Sigmoid colon (tissue), 7 donors: ENCODE results near the gene TBP. TPM values are rescaled to one million over a fixed set of nuclear protein-coding genes. Genes with fewer than 3 reads are reported as not detected.

Source experiments
- DNase-seq: peaks from one replicate; pipeline ENCODE4 v3.0.0-alpha.2; 2019
- H3K27ac ChIP-seq, 4 donors: fragments of 200-600 bp; sonication (generic); one replicate each; pipeline ENCODE4 v1.5.1; 2016 to 2019; ENCODE audit warnings: mild to moderate bottlenecking in 1 of 4
- H3K27me3 ChIP-seq, 3 donors: fragments of 200-600 bp; sonication (generic); one replicate each; pipeline ENCODE4 v1.5.1; 2019; ENCODE audit warnings: mild to moderate bottlenecking in 1 of 3
- H3K36me3 ChIP-seq, 4 donors: fragments of 200-600 bp; sonication (generic); one replicate each; pipeline ENCODE4 v1.5.1; 2016 to 2019
- H3K4me1 ChIP-seq, 4 donors: fragments of 200-600 bp; sonication (generic); one replicate each; pipeline ENCODE4 v1.5.1; 2017 to 2019
- H3K4me3 ChIP-seq, 4 donors: fragments of 200-600 bp; sonication (generic); one replicate each; pipeline ENCODE4 v1.5.1; 2017 to 2019; ENCODE audit warnings: mild to moderate bottlenecking in 2 of 4, moderate library complexity in 1 of 4
- H3K9me3 ChIP-seq, 4 donors: fragments of 200-600 bp in 3 of 4; sonication (generic) in 3 of 4; one replicate each; pipeline versions ENCODE4 v1.5.1 to v1.6.1; 2013 to 2019
- EP300 ChIP-seq, 4 donors: sonication (generic); formaldehyde crosslinking; IDR thresholded peaks; one replicate each; pipeline ENCODE4 v1.6.1; 2017; ENCODE audit warnings: antibody characterized with exemption in 4 of 4
- POLR2A ChIP-seq, 2 donors: fragments of 450-650 bp; IDR thresholded peaks; one replicate each; pipeline ENCODE4 v1.6.1; 2016; ENCODE audit warnings: antibody characterized with exemption in 2 of 2, mild to moderate bottlenecking in 2 of 2, moderate library complexity in 2 of 2
- POLR2AphosphoS5 ChIP-seq, 4 donors: sonication (generic); formaldehyde crosslinking; IDR thresholded peaks; one replicate each; pipeline ENCODE4 v1.6.1; 2017; ENCODE audit warnings: antibody characterized with exemption in 4 of 4
- WGBS, 2 donors: extraction: QIAGEN DNeasy Blood & Tissue Kit; methylation state at CpG; one replicate each; pipeline ENCODE4 v1.1.7; 2013; 5-methylcytosine and 5-hydroxymethylcytosine counted together
- intact Hi-C: fragments of 100-400 bp; cut with DNase I; formaldehyde crosslinking; loops from one replicate; pipeline ENCODE4 v1.15.1; 2023
- polyA plus RNA-seq, 3 donors: library from polyadenylated mRNA; stranded (reverse); fragments of 200-250 nt; gene quantifications; one replicate each; pipeline ENCODE4 v1.2.3, GENCODE V29; 2013
- total RNA-seq, 4 donors: library from RNA; depleted of rRNA; stranded (reverse); fragments of >200 nt; gene quantifications; one replicate each; pipeline ENCODE4 v1.1.0, GENCODE V29; 2016
- TF ChIP-seq, protein P1 (sequence below), 4 experiments: fragments of 450-650 bp in 3 of 4; fragments of 200-600 bp in 1 of 4; IDR thresholded peaks; one replicate each; pipeline ENCODE4 v1.5.1; 2016 to 2019; ENCODE audit warnings: antibody characterized with exemption in 4 of 4, mild to moderate bottlenecking in 3 of 4, moderate library complexity in 2 of 4
- donor health status: healthy with polysubstance abuse.
- donor health status: Bipolar disorder and iron deficiency.
- donor health status: healthy.

The TBP gene
- total and polyA plus RNA-seq, 7 donors, result 6.0 to 31.0 (median 17.1) TPM

DNA sequence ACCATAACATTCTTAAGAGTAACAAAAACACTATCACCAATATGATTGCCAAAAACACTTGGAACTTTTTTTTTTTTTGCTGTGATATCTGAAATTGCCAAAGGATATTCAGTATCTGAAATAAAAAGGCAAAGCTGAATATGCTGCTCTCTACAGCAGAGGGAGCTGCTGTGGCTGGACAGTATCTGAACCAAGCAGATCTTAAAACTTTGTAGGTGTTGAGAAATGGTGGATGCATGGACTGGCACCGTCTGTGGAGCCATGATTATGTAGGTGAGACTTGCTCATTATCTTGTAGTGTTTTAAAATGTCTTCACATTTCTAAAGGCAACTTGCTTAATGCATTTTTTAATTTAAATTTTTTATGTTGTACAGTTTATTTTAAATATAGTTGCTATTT is 21.1 kb downstream of the TBP start:
- H3K36me3 ChIP-seq, result peaks cover 6 to 98% (median 28%) of the 10 kb centered on the region in 4 donors
- H3K4me3 ChIP-seq, result no peak overlapping the region
- no peak overlapping the region for H3K27ac ChIP-seq
- 84 to 93% methylated on average over 1 of the region's 1 CpG for WGBS, 2 donors
- no peaks in the 10 kb centered on the region for H3K9me3 ChIP-seq
- H3K27me3 ChIP-seq, result no peaks in the 10 kb centered on the region
- DNase-seq, result no peak
- TF ChIP-seq POLR2AphosphoS5 (IDR thresholded peaks at IDR 0.05) (no peak), POLR2A (IDR thresholded peaks at IDR 0.05) (no peak), EP300 (IDR thresholded peaks at IDR 0.05) (no peak)
- TF ChIP-seq, protein P1, sequence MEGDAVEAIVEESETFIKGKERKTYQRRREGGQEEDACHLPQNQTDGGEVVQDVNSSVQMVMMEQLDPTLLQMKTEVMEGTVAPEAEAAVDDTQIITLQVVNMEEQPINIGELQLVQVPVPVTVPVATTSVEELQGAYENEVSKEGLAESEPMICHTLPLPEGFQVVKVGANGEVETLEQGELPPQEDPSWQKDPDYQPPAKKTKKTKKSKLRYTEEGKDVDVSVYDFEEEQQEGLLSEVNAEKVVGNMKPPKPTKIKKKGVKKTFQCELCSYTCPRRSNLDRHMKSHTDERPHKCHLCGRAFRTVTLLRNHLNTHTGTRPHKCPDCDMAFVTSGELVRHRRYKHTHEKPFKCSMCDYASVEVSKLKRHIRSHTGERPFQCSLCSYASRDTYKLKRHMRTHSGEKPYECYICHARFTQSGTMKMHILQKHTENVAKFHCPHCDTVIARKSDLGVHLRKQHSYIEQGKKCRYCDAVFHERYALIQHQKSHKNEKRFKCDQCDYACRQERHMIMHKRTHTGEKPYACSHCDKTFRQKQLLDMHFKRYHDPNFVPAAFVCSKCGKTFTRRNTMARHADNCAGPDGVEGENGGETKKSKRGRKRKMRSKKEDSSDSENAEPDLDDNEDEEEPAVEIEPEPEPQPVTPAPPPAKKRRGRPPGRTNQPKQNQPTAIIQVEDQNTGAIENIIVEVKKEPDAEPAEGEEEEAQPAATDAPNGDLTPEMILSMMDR (IDR thresholded peaks at IDR 0.05), result no peak
- peaks cover 0 to 3% (median 0%) of the 10 kb centered on the region in 4 donors for H3K4me1 ChIP-seq
- intact Hi-C loops, result no loop called here

DNA sequence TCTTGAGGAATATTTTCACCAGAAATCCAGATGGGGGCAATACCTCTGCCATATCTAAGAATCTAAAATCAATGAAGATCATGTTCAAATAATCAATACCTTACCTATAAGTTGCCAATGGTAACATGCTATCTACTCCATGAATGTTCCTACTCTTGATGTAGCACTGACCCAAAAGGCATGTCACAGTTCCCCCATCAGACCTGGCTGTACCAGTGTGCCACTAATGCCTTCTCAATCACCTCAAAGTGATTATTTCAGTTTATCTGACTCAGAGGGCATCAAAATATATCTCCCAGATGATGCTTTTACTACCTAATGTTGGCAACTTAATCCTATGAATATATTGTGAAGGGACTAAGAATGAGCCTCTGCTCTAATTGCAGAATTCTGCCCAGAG is 24.7 kb downstream of the TBP start:
- Histone ChIP-seq H3K4me3 (no peak overlapping the region), H3K9me3 (no peaks in the 10 kb centered on the region), H3K27me3 (no peaks in the 10 kb centered on the region), H3K27ac (no peak overlapping the region), H3K36me3 (peaks cover 0 to 85% (median 19%) of the 10 kb centered on the region in 4 donors), H3K4me1 (peaks cover under 1 to 10% (median 9%) of the 10 kb centered on the region in 4 donors)
- DNase-seq, result no peak
- no peak for TF ChIP-seq POLR2AphosphoS5 (IDR thresholded peaks at IDR 0.05)
- TF ChIP-seq, protein P1 (IDR thresholded peaks at IDR 0.05), result no peak
- intact Hi-C loops, result no loop called here

DNA sequence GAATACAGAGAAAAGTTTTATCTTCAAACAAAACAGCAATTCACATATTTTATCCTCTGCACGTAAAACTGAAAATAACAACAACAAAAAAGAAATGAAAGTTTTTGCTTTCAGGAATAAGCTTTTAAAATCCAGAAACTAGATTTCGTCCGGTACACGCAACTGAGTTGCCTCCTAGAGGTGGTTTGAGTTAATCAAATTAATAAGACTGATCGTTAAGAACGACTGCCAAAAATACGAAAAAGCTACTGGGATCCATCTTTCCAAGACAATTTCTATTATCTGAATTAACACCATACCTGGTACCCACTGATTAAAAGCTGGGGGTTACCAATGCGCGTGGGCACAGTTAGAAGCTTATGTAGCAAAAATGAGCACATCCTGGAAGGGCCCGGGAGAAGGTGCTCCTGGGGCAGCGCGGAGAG is 29.6 kb downstream of the TBP start:
- DNase-seq, result no peak
- H3K27me3 ChIP-seq, result no peaks in the 10 kb centered on the region
- TF ChIP-seq EP300 (IDR thresholded peaks at IDR 0.05), result no peak
- TF ChIP-seq, protein P1 (IDR thresholded peaks at IDR 0.05), result no peak
- H3K9me3 ChIP-seq, result no peaks in the 10 kb centered on the region
- H3K4me1 ChIP-seq, result peaks cover 0 to 19% (median 19%) of the 10 kb centered on the region in 4 donors
- 0 to 1% methylated on average over 12 of the region's 12 CpGs for WGBS, 2 donors
- peak overlapping the region; percentile 88 to 93 (median 90) for H3K27ac ChIP-seq
- H3K36me3 ChIP-seq, result peaks cover 0 to 36% (median 8%) of the 10 kb centered on the region in 4 donors
- H3K4me3 ChIP-seq, result peak overlapping the region; percentile 54 to 99 (median 87)
- intact Hi-C loops, result no loop called here

DNA sequence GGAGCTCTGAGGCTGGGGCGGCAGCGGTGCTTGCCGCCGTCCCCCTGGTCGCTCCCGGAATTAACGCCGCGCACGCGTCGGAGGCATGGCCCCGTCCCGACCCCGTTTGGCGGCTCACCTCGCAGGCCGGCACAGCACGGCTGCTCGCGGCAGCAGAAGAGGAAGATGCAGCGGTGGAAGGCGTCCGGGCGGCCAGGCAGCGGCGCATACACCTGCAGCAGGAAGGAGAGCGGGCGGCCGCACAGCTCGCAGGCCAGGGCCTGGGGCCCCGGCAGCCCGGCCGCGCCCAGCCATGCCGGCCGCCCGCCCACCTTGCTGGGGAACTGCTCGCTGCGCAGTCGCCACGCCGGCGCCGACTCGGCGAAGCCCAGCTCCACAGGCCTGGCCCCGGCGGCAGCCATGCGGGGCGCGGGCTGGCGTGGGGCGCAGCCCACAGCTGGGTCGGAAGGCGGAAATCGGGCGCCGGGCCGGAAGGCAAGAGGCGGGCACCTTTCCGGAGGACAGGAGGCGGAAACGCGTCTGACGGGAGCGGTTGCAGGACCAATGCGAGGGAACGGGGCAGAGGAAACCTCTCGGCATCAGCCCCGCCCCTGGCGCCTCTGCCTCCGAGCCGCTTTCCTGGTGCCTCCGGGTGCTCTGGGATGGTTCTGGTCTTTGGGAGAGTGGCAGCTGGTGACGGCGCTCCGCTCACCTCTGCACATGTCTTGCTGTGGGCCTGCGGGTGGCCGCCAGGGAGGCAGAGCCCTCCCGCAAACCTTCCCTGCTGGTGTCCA is 30.2 kb downstream of the TBP start, which contains the start of gene PDCD2:
Gene PDCD2, minus strand, starts transcription at position 457 of the 773 bp plus-strand sequence. Its CDS starts 56 bp downstream, at position 401.
- intact Hi-C loops, result no loop called here
- DNase-seq, result peak; percentile 96

More for the DNA sequence above, 30.2 kb downstream of the TBP start, which contains the start of gene PDCD2:
- peak within 1 kb of the TSS; percentile 88 to 93 (median 90) for H3K27ac ChIP-seq
- peak in 1 of 2 donors; percentile 19 for TF ChIP-seq POLR2A (IDR thresholded peaks at IDR 0.05)
- TF ChIP-seq, protein P1 (IDR thresholded peaks at IDR 0.05), result no peak
- TF ChIP-seq POLR2AphosphoS5 (IDR thresholded peaks at IDR 0.05), result peak; percentile 51 to 84 (median 72)
- no peak for TF ChIP-seq EP300 (IDR thresholded peaks at IDR 0.05)
- peaks cover 0 to 31% (median 8%) of the 10 kb centered on the region in 4 donors for H3K36me3 ChIP-seq
- H3K4me1 ChIP-seq, result peaks cover 0 to 19% (median 19%) of the 10 kb centered on the region in 4 donors
- WGBS, 2 donors, result 0% methylated on average over 81 of the region's 81 CpGs
- no peaks in the 10 kb centered on the region for H3K27me3 ChIP-seq
- H3K9me3 ChIP-seq, result no peaks in the 10 kb centered on the region
- H3K4me3 ChIP-seq, result peak within 1 kb of the TSS; percentile 54 to 99 (median 87)
